ENCODE measurements around the gene BAAT. TPM values are rescaled to one million over a fixed set of nuclear protein-coding genes. Genes with fewer than 3 reads are reported as not detected.

BAAT gene
- total RNA-seq, 1 donor from 2014 or later, result 1.0 TPM

GRCh38 chr9:101372327-101373118 is 12.3 kb downstream of the BAAT start:
- no peak for TF ChIP-seq CTCF (IDR thresholded peaks at IDR 0.05)
- ATAC-seq (no peak), DNase-seq (no peak)
- H3K4me3 ChIP-seq, result no peak overlapping the region
- H3K9me3 ChIP-seq, result no peaks in the 10 kb centered on the region
- no peak overlapping the region for H3K27ac ChIP-seq
- no peaks in the 10 kb centered on the region for H3K36me3 ChIP-seq
- no peaks in the 10 kb centered on the region for H3K27me3 ChIP-seq
- H3K4me1 ChIP-seq, result no peaks in the 10 kb centered on the region
- intact Hi-C loops (cut with DNase I), result no loop called here

GRCh38 chr9:101371813-101372212 is 13.0 kb downstream of the BAAT start:
- intact Hi-C loops (cut with DNase I), result no loop called here
- H3K27ac ChIP-seq, result no peak overlapping the region
- H3K9me3 ChIP-seq, result no peaks in the 10 kb centered on the region
- DNase-seq (no peak), ATAC-seq (no peak)
- no peak overlapping the region for H3K4me3 ChIP-seq
- no peaks in the 10 kb centered on the region for H3K36me3 ChIP-seq
- no peaks in the 10 kb centered on the region for H3K27me3 ChIP-seq
- no peak for TF ChIP-seq CTCF (IDR thresholded peaks at IDR 0.05)
- no peaks in the 10 kb centered on the region for H3K4me1 ChIP-seq

- intact Hi-C loops (cut with DNase I), result no loop called here
- H3K4me1 ChIP-seq, result no peaks in the 10 kb centered on the region
- H3K27ac ChIP-seq, result no peak overlapping the region
- no peaks in the 10 kb centered on the region for H3K9me3 ChIP-seq
- no peak for TF ChIP-seq CTCF (IDR thresholded peaks at IDR 0.05)
- no peak overlapping the region for H3K4me3 ChIP-seq
- H3K36me3 ChIP-seq, result no peaks in the 10 kb centered on the region
- ATAC-seq, result no peak
- no peaks in the 10 kb centered on the region for H3K27me3 ChIP-seq
- DNase-seq, result no peak
These were observed 14.8 kb downstream of the BAAT start for GRCh38 chr9:101369884-101370531.

GRCh38 chr9:101369286-101369685 is 15.5 kb downstream of the BAAT start:
- no peaks in the 10 kb centered on the region for H3K9me3 ChIP-seq
- DNase-seq, result no peak
- no peak overlapping the region for H3K4me3 ChIP-seq
- H3K27me3 ChIP-seq, result no peaks in the 10 kb centered on the region
- no peak for TF ChIP-seq CTCF (IDR thresholded peaks at IDR 0.05)
- H3K27ac ChIP-seq, result no peak overlapping the region
- intact Hi-C loops (cut with DNase I), result no loop called here
- no peak for ATAC-seq
- H3K36me3 ChIP-seq, result no peaks in the 10 kb centered on the region
- no peaks in the 10 kb centered on the region for H3K4me1 ChIP-seq

- ATAC-seq, result no peak
- intact Hi-C loops (cut with DNase I), result no loop called here
- no peak overlapping the region for H3K27ac ChIP-seq
- H3K9me3 ChIP-seq, result no peaks in the 10 kb centered on the region
- no peaks in the 10 kb centered on the region for H3K36me3 ChIP-seq
- no peak for DNase-seq
- no peaks in the 10 kb centered on the region for H3K4me1 ChIP-seq
- no peak for TF ChIP-seq CTCF (IDR thresholded peaks at IDR 0.05)
- H3K27me3 ChIP-seq, result no peaks in the 10 kb centered on the region
- no peak overlapping the region for H3K4me3 ChIP-seq
These were observed 17.5 kb downstream of the BAAT start for GRCh38 chr9:101367323-101367722.

All from upper lobe of right lung (tissue), 1 donor.